Measurements from ENCODE around the gene SLC17A5.
A peak's percentile ranks its signal among the peaks of the same experiment; 100 is the strongest.

SLC17A5 gene

GRCh38 chr6:73699676-73700459 lies 46.1 kb upstream of the SLC17A5 start:
- no peak for TF ChIP-seq EZH2phosphoT487 (IDR thresholded peaks at IDR 0.05; ENCODE audit: low read length)
- no peak for TF ChIP-seq EZH2 (optimal IDR thresholded peaks at IDR 0.05; ENCODE audit: low read depth, low read length)
- TF ChIP-seq CTCF (IDR thresholded peaks at IDR 0.05; ENCODE audit: low read length), result no peak
- H3K36me3 ChIP-seq (replicated peaks; ENCODE audit: insufficient read depth, low read length), result no peaks in the 10 kb centered on the region
- no peak overlapping the region for H3K4me2 ChIP-seq (ENCODE audit: low read depth, low read length)
- H4K20me1 ChIP-seq (ENCODE audit: insufficient read depth, low read length), result no peaks in the 10 kb centered on the region
- no peak for DNase-seq
- no peak overlapping the region for H3K4me3 ChIP-seq (ENCODE audit: low read length)
- H3F3A ChIP-seq (ENCODE audit: insufficient read depth, low read length), result no peaks in the 10 kb centered on the region
- no peaks in the 10 kb centered on the region for H3K79me2 ChIP-seq (ENCODE audit: low read length)
- H3K4me1 ChIP-seq (ENCODE audit: low read length), result peaks cover 17% of the 10 kb centered on the region
- no peaks in the 10 kb centered on the region for H3K27me3 ChIP-seq (replicated peaks; ENCODE audit: insufficient read depth, low read length)
- H3K9me2 ChIP-seq (replicated peaks; ENCODE audit: insufficient read depth, low read length), result no peaks in the 10 kb centered on the region
- H3K9ac ChIP-seq (ENCODE audit: low read length), result no peak overlapping the region
- H3K9me3 ChIP-seq (replicated peaks; ENCODE audit: insufficient read depth, low read length), result no peaks in the 10 kb centered on the region
- no peak overlapping the region for H3K27ac ChIP-seq (ENCODE audit: low read length)
- H2AFZ ChIP-seq (ENCODE audit: low read length), result no peak overlapping the region

DNA sequence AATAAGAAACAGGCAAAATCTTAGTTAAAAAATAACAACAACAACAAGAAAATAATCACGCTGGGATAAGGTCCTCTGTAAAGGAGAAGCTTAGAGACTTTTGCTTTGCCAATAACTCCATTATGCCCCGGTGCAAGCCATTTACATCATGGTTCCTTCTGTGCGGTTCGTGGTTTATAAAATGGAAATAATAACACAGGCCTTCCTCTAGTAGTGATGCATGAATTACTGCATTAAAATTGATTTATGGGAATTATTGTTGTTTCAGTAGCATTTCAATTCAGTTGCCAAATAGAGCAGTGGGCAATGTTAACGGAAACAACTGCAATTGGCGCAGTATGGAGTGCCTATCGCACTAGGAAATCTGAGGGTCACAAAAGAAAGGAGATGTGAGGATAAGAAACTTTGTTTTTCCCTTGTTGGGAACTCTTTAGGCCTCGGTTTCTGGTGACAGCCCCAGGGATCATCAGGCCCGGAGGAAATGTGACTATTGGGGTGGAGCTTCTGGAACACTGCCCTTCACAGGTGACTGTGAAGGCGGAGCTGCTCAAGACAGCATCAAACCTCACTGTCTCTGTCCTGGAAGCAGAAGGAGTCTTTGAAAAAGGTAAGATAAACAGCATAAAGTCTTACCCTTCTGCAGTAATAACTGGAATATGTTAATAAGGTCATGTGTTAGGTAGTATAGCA lies 43.3 kb upstream of the SLC17A5 start:
- Histone ChIP-seq H3K4me2 (ENCODE audit: low read depth, low read length) (0 out of 2 replicates have a peak overlapping the region, but pooled peaks have one; percentile 69), H3K27me3 (replicated peaks; ENCODE audit: insufficient read depth, low read length) (no peaks in the 10 kb centered on the region), H3K4me3 (ENCODE audit: low read length) (no peak overlapping the region), H3K36me3 (replicated peaks; ENCODE audit: insufficient read depth, low read length) (no peaks in the 10 kb centered on the region), H3K4me1 (ENCODE audit: low read length) (peaks cover 16% of the 10 kb centered on the region), H3K9ac (ENCODE audit: low read length) (no peak overlapping the region), H4K20me1 (ENCODE audit: insufficient read depth, low read length) (no peaks in the 10 kb centered on the region), H3F3A (ENCODE audit: insufficient read depth, low read length) (no peaks in the 10 kb centered on the region), H3K9me2 (replicated peaks; ENCODE audit: insufficient read depth, low read length) (no peaks in the 10 kb centered on the region), H3K79me2 (ENCODE audit: low read length) (no peaks in the 10 kb centered on the region), H3K9me3 (replicated peaks; ENCODE audit: insufficient read depth, low read length) (no peaks in the 10 kb centered on the region), H3K27ac (ENCODE audit: low read length) (no peak overlapping the region), H2AFZ (ENCODE audit: low read length) (no peak overlapping the region)
- no peak for DNase-seq
- no peak for TF ChIP-seq EZH2phosphoT487 (IDR thresholded peaks at IDR 0.05; ENCODE audit: low read length)
- TF ChIP-seq EZH2 (optimal IDR thresholded peaks at IDR 0.05; ENCODE audit: low read depth, low read length), result no peak
- TF ChIP-seq CTCF (IDR thresholded peaks at IDR 0.05; ENCODE audit: low read length), result no peak

- peak within 1 kb of the TSS; percentile 60 for H3K4me3 ChIP-seq (ENCODE audit: low read length)
- H3K9me2 ChIP-seq (replicated peaks; ENCODE audit: insufficient read depth, low read length), result no peaks in the 10 kb centered on the region
- peak within 1 kb of the TSS; percentile 69 for H3K4me2 ChIP-seq (ENCODE audit: low read depth, low read length)
- H3K36me3 ChIP-seq (replicated peaks; ENCODE audit: insufficient read depth, low read length), result no peaks in the 10 kb centered on the region
- H3K9ac ChIP-seq (ENCODE audit: low read length), result peak within 1 kb of the TSS; percentile 44; the same call in 1 of the 2 replicates
- no peaks in the 10 kb centered on the region for H3K27me3 ChIP-seq (replicated peaks; ENCODE audit: insufficient read depth, low read length)
- H3F3A ChIP-seq (ENCODE audit: insufficient read depth, low read length), result no peaks in the 10 kb centered on the region
- TF ChIP-seq EZH2phosphoT487 (IDR thresholded peaks at IDR 0.05; ENCODE audit: low read length) (no peak), EZH2 (optimal IDR thresholded peaks at IDR 0.05; ENCODE audit: low read depth, low read length) (no peak), CTCF (IDR thresholded peaks at IDR 0.05; ENCODE audit: low read length) (no peak)
- H3K9me3 ChIP-seq (replicated peaks; ENCODE audit: insufficient read depth, low read length), result no peaks in the 10 kb centered on the region
- H4K20me1 ChIP-seq (ENCODE audit: insufficient read depth, low read length), result no peaks in the 10 kb centered on the region
- H2AFZ ChIP-seq (ENCODE audit: low read length), result peak within 1 kb of the TSS; percentile 71
- DNase-seq, result no peak
- H3K27ac ChIP-seq (ENCODE audit: low read length), result peak within 1 kb of the TSS; percentile 0; the same call in 1 of the 2 replicates
- peaks cover 16% of the 10 kb centered on the region for H3K4me1 ChIP-seq (ENCODE audit: low read length)
- no peaks in the 10 kb centered on the region for H3K79me2 ChIP-seq (ENCODE audit: low read length)
Measured at GRCh38 chr6:73695619-73696421, 42.0 kb upstream of the SLC17A5 start, which contains the start of gene CD109. CD109 (plus strand) TSS chr6:73696203; CDS start chr6:73696216, 13 bp downstream.

Data from MM.1S (cell line).